HepG2 (cell line): ENCODE measurements around the gene MIF. TPM values are rescaled to one million over a fixed set of nuclear protein-coding genes. Genes with fewer than 3 reads are reported as not detected.

Experiments
- ASH2L ChIP-seq: fragments of 300-600, 200-600 bp; sonication (generic); IDR thresholded peaks from 2 replicates; pipeline ENCODE4 v1.7.0; 2017; ENCODE audit warnings: low read depth, mild to moderate bottlenecking, moderate library complexity, mixed read lengths, low read length; ENCODE audit not compliant: insufficient read length
- DR1 ChIP-seq: sonication (generic); formaldehyde crosslinking; IDR thresholded peaks from 2 replicates; pipeline ENCODE4 v1.8.0; 2021; ENCODE audit warnings: mild to moderate bottlenecking, missing genetic modification reagents, inconsistent platforms
- DZIP1 ChIP-seq: sonication (generic); formaldehyde crosslinking; IDR thresholded peaks from 2 replicates; pipeline ENCODE4 v1.5.0; 2020; ENCODE audit warnings: mild to moderate bottlenecking, missing genetic modification reagents
- FOXA1 ChIP-seq, 2 experiments: fragments of 450-650 bp in 1 of 2; sonication (generic) in 1 of 2; formaldehyde crosslinking in 1 of 2; IDR thresholded peaks; 2 replicates each; pipeline versions ENCODE4 v1.4.0 to v1.6.1; 2016 to 2020; ENCODE audit warnings: missing genetic modification reagents in 1 of 2
- HNRNPK ChIP-seq: fragments of 200-400 bp; formaldehyde crosslinking; IDR thresholded peaks from 2 replicates; pipeline ENCODE4 v1.6.1; 2018; ENCODE audit warnings: low read length, low read depth, moderate library complexity, mild to moderate bottlenecking; ENCODE audit not compliant: poor library complexity, severe bottlenecking
- NR2F2 ChIP-seq: IDR thresholded peaks from 2 replicates; pipeline ENCODE4 v1.6.1; 2012; ENCODE audit warnings: low read depth, inconsistent platforms, borderline replicate concordance
- PHF5A ChIP-seq: IDR thresholded peaks from one replicate; pipeline ENCODE4 v1.6.1; 2018; ENCODE audit warnings: low read depth, missing genetic modification reagents; ENCODE audit not compliant: unreplicated experiment
- REST ChIP-seq, 2 experiments: IDR thresholded peaks; 2 replicates each; pipeline ENCODE4 v1.6.1; 2011 to 2012; ENCODE audit warnings: low read length in 2 of 2, borderline replicate concordance in 1 of 2, low read depth in 1 of 2, mild to moderate bottlenecking in 1 of 2, moderate library complexity in 1 of 2
- SRSF9 ChIP-seq: fragments of 200-400 bp; formaldehyde crosslinking; IDR thresholded peaks from 2 replicates; pipeline ENCODE4 v1.6.1; 2018; ENCODE audit warnings: borderline replicate concordance, mild to moderate bottlenecking, low read depth, low read length; ENCODE audit not compliant: insufficient read depth, poor library complexity, severe bottlenecking
- ZNF12 ChIP-seq: sonication (generic); formaldehyde crosslinking; IDR thresholded peaks from 2 replicates; pipeline ENCODE4 v1.5.0; 2020; ENCODE audit warnings: missing genetic modification reagents
- ZNF224 ChIP-seq: sonication (generic); formaldehyde crosslinking; IDR thresholded peaks from 2 replicates; pipeline ENCODE4 v1.5.0; 2020; ENCODE audit warnings: mild to moderate bottlenecking, missing genetic modification reagents
- ZNF362 ChIP-seq: sonication (generic); formaldehyde crosslinking; IDR thresholded peaks from 2 replicates; pipeline ENCODE4 v1.4.0; 2020; ENCODE audit warnings: missing genetic modification reagents, mild to moderate bottlenecking, borderline replicate concordance
- ZNF383 ChIP-seq: sonication (generic); formaldehyde crosslinking; IDR thresholded peaks from 2 replicates; pipeline ENCODE4 v1.4.0; 2020; ENCODE audit warnings: missing genetic modification reagents, mild to moderate bottlenecking, borderline replicate concordance
- ZNF501 ChIP-seq: sonication (generic); formaldehyde crosslinking; IDR thresholded peaks from 2 replicates; pipeline ENCODE4 v1.5.1; 2020; ENCODE audit warnings: mild to moderate bottlenecking, moderate library complexity, missing genetic modification reagents
- ZNF773 ChIP-seq: sonication (generic); formaldehyde crosslinking; IDR thresholded peaks from 2 replicates; pipeline ENCODE4 v1.4.0; 2020; ENCODE audit warnings: missing genetic modification reagents, borderline replicate concordance
- polyA plus RNA-seq, 8 experiments: library from polyadenylated mRNA; depleted of rRNA in 3 of 8; stranded (reverse) in 7 of 8; unstranded in 1 of 8; fragments of >200 nt; fragmentation: Illumina TruSeq in 4 of 8; extraction: Trizol in 4 of 8; gene quantifications; 2 replicates each; pipeline versions ENCODE4 v1.2.1 to v1.2.3, GENCODE V29; 2011 to 2016; ENCODE audit warnings: low read depth in 4 of 8, missing spikeins in 1 of 8, mixed read lengths in 1 of 8; ENCODE audit not compliant: insufficient read depth in 1 of 8
- total RNA-seq, 5 experiments: library from RNA; depleted of rRNA; stranded (reverse); fragments of >200 nt; fragmentation: Illumina TruSeq; extraction: Trizol; gene quantifications; 2 replicates each; pipeline ENCODE4 v1.2.3, GENCODE V29; 2016; ENCODE audit warnings: low read depth in 1 of 5
- TF ChIP-seq, protein P1 (sequence below): sonication (generic); formaldehyde crosslinking; IDR thresholded peaks from 2 replicates; pipeline ENCODE4 v1.8.0; 2022; ENCODE audit warnings: mild to moderate bottlenecking, missing genetic modification reagents; ENCODE audit not compliant: insufficient replicate concordance

Gene MIF
- total and polyA plus RNA-seq, 2 of the 13 experiments (the other 11 are each of a cell fraction or from before 2014, with no cell fraction given), result 634 to 675 TPM

- TF ChIP-seq SRSF9, result no peak
- TF ChIP-seq PHF5A (CRISPR knock-in tag), result no peak
- TF ChIP-seq ZNF501 (CRISPR knock-in tag), result 0 out of 2 replicates have a peak, but pooled peaks have one; percentile 5
- peak; percentile 23; the same call in 1 of the 2 replicates for TF ChIP-seq ZNF773
- 0 out of 2 replicates have a peak, but pooled peaks have one; percentile 26 for TF ChIP-seq ZNF362 (CRISPR knock-in tag)
- TF ChIP-seq NR2F2, result 0 out of 2 replicates have a peak, but pooled peaks have one; percentile 16
- peak; percentile 40; the same call in 1 of the 2 replicates for TF ChIP-seq ZNF12
- TF ChIP-seq ZNF383 (CRISPR knock-in tag), result 0 out of 2 replicates have a peak, but pooled peaks have one; percentile 38
- 0 out of 2 replicates have a peak, but pooled peaks have one; percentile 11 for TF ChIP-seq DR1
- peak; percentile 42 for TF ChIP-seq HNRNPK
- TF ChIP-seq, protein P1, sequence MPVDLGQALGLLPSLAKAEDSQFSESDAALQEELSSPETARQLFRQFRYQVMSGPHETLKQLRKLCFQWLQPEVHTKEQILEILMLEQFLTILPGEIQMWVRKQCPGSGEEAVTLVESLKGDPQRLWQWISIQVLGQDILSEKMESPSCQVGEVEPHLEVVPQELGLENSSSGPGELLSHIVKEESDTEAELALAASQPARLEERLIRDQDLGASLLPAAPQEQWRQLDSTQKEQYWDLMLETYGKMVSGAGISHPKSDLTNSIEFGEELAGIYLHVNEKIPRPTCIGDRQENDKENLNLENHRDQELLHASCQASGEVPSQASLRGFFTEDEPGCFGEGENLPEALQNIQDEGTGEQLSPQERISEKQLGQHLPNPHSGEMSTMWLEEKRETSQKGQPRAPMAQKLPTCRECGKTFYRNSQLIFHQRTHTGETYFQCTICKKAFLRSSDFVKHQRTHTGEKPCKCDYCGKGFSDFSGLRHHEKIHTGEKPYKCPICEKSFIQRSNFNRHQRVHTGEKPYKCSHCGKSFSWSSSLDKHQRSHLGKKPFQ (CRISPR knock-in tag), result no peak
- TF ChIP-seq ASH2L, result peak; percentile 46
- 0 out of 4 replicates have a peak, but pooled peaks of 1 of the 2 experiments have one; percentile 10 for TF ChIP-seq REST (IDR thresholded peaks at IDR 0.05; ENCODE audit: borderline replicate concordance in 1 of 2, low read depth in 1 of 2, low read length in 2 of 2)
- TF ChIP-seq DZIP1, result peak; percentile 32; the same call in 1 of the 2 replicates
- 0 out of 2 replicates have a peak, but pooled peaks have one; percentile 56 for TF ChIP-seq ZNF224
- no peak for TF ChIP-seq FOXA1 (IDR thresholded peaks at IDR 0.05)
- peak; percentile 16; the same call in 1 of the 2 replicates for TF ChIP-seq FOXA1 (CRISPR knock-in tag; IDR thresholded peaks at IDR 0.05)
- TF ChIP-seq, all 625 proteins: peak for 183
Measured at GRCh38 chr22:23894710-23895598, 771 bp downstream of the MIF start (continued).
